ENCODE results near the gene MARCHF11. TPM values are rescaled to one million over a fixed set of nuclear protein-coding genes. Genes with fewer than 3 reads are reported as not detected.

Gene MARCHF11
- total and polyA plus RNA-seq, 2 of the 8 experiments (the other 6 are each of a cell fraction or from before 2014, with no cell fraction given), result 0.27 to 0.82 TPM

DNA sequence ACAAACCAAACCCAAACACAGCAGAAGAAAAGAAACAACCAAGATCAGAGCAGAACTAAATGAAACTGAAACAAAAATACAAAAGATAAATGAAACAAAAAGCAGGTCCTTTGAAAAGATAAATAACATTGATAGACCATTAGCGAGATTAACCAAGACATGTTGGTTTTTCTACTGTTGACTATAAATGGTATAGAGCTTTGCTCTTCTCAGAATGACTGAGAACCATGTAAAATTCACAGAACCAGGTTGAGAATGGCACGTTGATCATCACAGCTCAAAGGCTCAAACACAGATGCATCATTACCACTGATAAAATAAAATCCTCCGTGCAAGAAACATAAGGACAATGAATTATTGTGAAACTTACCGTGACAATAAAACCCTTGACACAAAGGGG, 105.2 kb downstream of the MARCHF11 start (continued):
- TF ChIP-seq, protein P1, sequence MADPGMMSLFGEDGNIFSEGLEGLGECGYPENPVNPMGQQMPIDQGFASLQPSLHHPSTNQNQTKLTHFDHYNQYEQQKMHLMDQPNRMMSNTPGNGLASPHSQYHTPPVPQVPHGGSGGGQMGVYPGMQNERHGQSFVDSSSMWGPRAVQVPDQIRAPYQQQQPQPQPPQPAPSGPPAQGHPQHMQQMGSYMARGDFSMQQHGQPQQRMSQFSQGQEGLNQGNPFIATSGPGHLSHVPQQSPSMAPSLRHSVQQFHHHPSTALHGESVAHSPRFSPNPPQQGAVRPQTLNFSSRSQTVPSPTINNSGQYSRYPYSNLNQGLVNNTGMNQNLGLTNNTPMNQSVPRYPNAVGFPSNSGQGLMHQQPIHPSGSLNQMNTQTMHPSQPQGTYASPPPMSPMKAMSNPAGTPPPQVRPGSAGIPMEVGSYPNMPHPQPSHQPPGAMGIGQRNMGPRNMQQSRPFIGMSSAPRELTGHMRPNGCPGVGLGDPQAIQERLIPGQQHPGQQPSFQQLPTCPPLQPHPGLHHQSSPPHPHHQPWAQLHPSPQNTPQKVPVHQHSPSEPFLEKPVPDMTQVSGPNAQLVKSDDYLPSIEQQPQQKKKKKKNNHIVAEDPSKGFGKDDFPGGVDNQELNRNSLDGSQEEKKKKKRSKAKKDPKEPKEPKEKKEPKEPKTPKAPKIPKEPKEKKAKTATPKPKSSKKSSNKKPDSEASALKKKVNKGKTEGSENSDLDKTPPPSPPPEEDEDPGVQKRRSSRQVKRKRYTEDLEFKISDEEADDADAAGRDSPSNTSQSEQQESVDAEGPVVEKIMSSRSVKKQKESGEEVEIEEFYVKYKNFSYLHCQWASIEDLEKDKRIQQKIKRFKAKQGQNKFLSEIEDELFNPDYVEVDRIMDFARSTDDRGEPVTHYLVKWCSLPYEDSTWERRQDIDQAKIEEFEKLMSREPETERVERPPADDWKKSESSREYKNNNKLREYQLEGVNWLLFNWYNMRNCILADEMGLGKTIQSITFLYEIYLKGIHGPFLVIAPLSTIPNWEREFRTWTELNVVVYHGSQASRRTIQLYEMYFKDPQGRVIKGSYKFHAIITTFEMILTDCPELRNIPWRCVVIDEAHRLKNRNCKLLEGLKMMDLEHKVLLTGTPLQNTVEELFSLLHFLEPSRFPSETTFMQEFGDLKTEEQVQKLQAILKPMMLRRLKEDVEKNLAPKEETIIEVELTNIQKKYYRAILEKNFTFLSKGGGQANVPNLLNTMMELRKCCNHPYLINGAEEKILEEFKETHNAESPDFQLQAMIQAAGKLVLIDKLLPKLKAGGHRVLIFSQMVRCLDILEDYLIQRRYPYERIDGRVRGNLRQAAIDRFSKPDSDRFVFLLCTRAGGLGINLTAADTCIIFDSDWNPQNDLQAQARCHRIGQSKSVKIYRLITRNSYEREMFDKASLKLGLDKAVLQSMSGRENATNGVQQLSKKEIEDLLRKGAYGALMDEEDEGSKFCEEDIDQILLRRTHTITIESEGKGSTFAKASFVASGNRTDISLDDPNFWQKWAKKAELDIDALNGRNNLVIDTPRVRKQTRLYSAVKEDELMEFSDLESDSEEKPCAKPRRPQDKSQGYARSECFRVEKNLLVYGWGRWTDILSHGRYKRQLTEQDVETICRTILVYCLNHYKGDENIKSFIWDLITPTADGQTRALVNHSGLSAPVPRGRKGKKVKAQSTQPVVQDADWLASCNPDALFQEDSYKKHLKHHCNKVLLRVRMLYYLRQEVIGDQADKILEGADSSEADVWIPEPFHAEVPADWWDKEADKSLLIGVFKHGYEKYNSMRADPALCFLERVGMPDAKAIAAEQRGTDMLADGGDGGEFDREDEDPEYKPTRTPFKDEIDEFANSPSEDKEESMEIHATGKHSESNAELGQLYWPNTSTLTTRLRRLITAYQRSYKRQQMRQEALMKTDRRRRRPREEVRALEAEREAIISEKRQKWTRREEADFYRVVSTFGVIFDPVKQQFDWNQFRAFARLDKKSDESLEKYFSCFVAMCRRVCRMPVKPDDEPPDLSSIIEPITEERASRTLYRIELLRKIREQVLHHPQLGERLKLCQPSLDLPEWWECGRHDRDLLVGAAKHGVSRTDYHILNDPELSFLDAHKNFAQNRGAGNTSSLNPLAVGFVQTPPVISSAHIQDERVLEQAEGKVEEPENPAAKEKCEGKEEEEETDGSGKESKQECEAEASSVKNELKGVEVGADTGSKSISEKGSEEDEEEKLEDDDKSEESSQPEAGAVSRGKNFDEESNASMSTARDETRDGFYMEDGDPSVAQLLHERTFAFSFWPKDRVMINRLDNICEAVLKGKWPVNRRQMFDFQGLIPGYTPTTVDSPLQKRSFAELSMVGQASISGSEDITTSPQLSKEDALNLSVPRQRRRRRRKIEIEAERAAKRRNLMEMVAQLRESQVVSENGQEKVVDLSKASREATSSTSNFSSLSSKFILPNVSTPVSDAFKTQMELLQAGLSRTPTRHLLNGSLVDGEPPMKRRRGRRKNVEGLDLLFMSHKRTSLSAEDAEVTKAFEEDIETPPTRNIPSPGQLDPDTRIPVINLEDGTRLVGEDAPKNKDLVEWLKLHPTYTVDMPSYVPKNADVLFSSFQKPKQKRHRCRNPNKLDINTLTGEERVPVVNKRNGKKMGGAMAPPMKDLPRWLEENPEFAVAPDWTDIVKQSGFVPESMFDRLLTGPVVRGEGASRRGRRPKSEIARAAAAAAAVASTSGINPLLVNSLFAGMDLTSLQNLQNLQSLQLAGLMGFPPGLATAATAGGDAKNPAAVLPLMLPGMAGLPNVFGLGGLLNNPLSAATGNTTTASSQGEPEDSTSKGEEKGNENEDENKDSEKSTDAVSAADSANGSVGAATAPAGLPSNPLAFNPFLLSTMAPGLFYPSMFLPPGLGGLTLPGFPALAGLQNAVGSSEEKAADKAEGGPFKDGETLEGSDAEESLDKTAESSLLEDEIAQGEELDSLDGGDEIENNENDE (IDR thresholded peaks at IDR 0.05; ENCODE audit: insufficient replicate concordance, low read length), result no peak
- TF ChIP-seq POLR2AphosphoS5 (IDR thresholded peaks at IDR 0.05; ENCODE audit: low read depth, low read length) (no peak), SRF (IDR thresholded peaks at IDR 0.05; ENCODE audit: low read depth, low read length) (no peak), SIRT6 (IDR thresholded peaks at IDR 0.05; ENCODE audit: low read length) (no peak), POLR2A (IDR thresholded peaks at IDR 0.05; ENCODE audit: control extremely low read depth in 1 of 2, low read depth in 2 of 2, low read length in 2 of 2) (no peak), KDM5A (IDR thresholded peaks at IDR 0.05; ENCODE audit: low read length) (no peak), SP2 (IDR thresholded peaks at IDR 0.05; ENCODE audit: low read length) (no peak), RFX5 (IDR thresholded peaks at IDR 0.05; ENCODE audit: borderline replicate concordance, low read depth, low read length) (no peak), CTBP2 (IDR thresholded peaks at IDR 0.05; ENCODE audit: borderline replicate concordance, insufficient read depth, insufficient read length, low read length) (no peak)

All from H1 (cell line).